Mucosa of stomach (tissue), 1 donor: Measurements from ENCODE around the gene LTBP3.

Source experiments
- H3K27me3 ChIP-seq: one replicate; pipeline ENCODE4 v1.7.0; 2013; ENCODE audit warnings: mild to moderate bottlenecking, low read length; ENCODE audit not compliant: control insufficient read depth, insufficient read depth
- H3K36me3 ChIP-seq: one replicate; pipeline ENCODE4 v1.7.0; 2013; ENCODE audit warnings: low read length; ENCODE audit not compliant: control insufficient read depth, insufficient read depth
- H3K4me1 ChIP-seq: one replicate; pipeline ENCODE4 v1.7.0; 2013; ENCODE audit warnings: mild to moderate bottlenecking, low read length; ENCODE audit not compliant: control insufficient read depth, insufficient read depth
- H3K4me3 ChIP-seq: one replicate; pipeline ENCODE4 v1.7.0; 2013; ENCODE audit warnings: low read length
- H3K9ac ChIP-seq: one replicate; pipeline ENCODE4 v1.7.0; 2013; ENCODE audit warnings: mild to moderate bottlenecking, low read length, moderate library complexity
- H3K9me3 ChIP-seq: one replicate; pipeline ENCODE4 v1.7.0; 2013; ENCODE audit warnings: mild to moderate bottlenecking, low read length, moderate library complexity; ENCODE audit not compliant: control insufficient read depth
- donor health status: Pancreatic carcinoma.

LTBP3 gene

GRCh38 chr11:65574811-65575567, 16.8 kb upstream of the LTBP3 start:
- no peaks in the 10 kb centered on the region for H3K9me3 ChIP-seq
- peak overlapping the region; percentile 37 for H3K4me3 ChIP-seq
- H3K36me3 ChIP-seq: peaks cover under 1% of the 10 kb centered on the region
- no peaks in the 10 kb centered on the region for H3K27me3 ChIP-seq
- H3K4me1 ChIP-seq: peaks cover 70% of the 10 kb centered on the region
- H3K9ac ChIP-seq: peak overlapping the region; percentile 50

GRCh38 chr11:65574109-65574810, 16.1 kb upstream of the LTBP3 start:
- peaks cover 74% of the 10 kb centered on the region for H3K4me1 ChIP-seq
- H3K4me3 ChIP-seq: peak overlapping the region; percentile 37
- H3K9ac ChIP-seq: peak overlapping the region; percentile 50
- H3K36me3 ChIP-seq: no peaks in the 10 kb centered on the region
- no peaks in the 10 kb centered on the region for H3K27me3 ChIP-seq
- no peaks in the 10 kb centered on the region for H3K9me3 ChIP-seq

DNA sequence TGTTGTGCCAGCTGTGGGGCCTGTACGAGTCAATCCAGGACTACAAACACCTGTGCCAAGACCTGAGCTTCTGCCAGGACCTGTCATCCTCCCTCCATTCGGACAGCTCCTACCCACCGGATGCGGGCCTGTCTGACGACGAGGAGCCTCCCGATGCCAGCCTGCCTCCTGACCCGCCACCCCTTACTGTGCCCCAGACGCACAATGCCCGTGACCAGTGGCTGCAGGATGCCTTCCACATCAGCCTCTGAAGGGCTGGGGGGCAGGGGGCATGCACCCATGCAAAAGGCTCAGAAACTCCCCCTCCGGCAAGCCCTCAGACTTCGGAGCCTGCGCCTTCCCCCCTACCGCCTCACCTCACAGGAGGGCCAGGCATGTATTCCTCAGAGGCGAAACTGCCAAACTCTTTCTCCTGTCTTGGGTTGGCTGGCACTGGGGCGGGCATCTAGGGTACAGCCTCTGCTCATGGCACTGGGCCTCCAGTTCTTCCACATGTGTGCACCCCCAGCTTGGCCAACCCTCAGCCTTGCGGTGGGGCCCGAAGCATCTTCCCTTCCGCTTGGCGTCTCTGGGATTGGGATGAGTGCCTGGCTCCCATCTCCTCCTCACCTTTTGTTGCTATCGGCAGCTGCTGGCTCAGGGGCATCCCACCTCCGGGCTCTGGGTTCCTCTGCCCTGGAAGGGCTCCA, 15.4 kb upstream of the LTBP3 start:
- H3K27me3 ChIP-seq: no peaks in the 10 kb centered on the region
- H3K36me3 ChIP-seq: no peaks in the 10 kb centered on the region
- H3K4me3 ChIP-seq: no peak overlapping the region
- H3K9ac ChIP-seq: peak overlapping the region; percentile 33
- H3K9me3 ChIP-seq: no peaks in the 10 kb centered on the region
- peaks cover 75% of the 10 kb centered on the region for H3K4me1 ChIP-seq

- no peaks in the 10 kb centered on the region for H3K9me3 ChIP-seq
- no peaks in the 10 kb centered on the region for H3K27me3 ChIP-seq
- peaks cover 69% of the 10 kb centered on the region for H3K4me1 ChIP-seq
- peak within 1 kb of the TSS; percentile 91 for H3K4me3 ChIP-seq
- H3K36me3 ChIP-seq: no peaks in the 10 kb centered on the region
- peak within 1 kb of the TSS; percentile 33 for H3K9ac ChIP-seq
Measured at GRCh38 chr11:65572356-65573051, 14.3 kb upstream of the LTBP3 start, which contains the start of gene FAM89B. Gene FAM89B, plus strand, starts transcription at chr11:65572538. Its CDS starts 132 bp downstream, at chr11:65572670.

- H3K4me1 ChIP-seq: peaks cover 63% of the 10 kb centered on the region
- H3K9me3 ChIP-seq: no peaks in the 10 kb centered on the region
- H3K27me3 ChIP-seq: no peaks in the 10 kb centered on the region
- H3K4me3 ChIP-seq: peak overlapping the region; percentile 91
- H3K9ac ChIP-seq: no peak overlapping the region
- no peaks in the 10 kb centered on the region for H3K36me3 ChIP-seq
Measured at GRCh38 chr11:65571940-65572339, 13.8 kb upstream of the LTBP3 start.

DNA sequence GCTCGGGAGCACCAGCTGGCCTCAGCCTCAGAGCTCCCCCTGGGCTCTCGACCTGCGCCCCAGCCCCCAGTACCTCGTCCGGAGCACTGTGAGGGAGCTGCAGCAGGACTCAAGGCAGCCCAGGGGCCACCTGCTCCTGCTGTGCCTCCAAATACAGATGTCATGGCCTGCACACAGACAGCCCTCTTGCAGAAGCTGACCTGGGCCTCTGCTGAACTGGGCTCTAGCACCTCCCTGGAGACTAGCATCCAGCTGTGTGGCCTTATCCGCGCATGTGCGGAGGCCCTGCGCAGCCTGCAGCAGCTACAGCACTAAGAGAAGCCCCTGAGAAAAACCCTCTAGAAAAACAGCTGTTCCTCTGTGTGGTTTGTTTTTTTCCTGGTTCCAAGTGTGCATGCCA, 13.3 kb upstream of the LTBP3 start:
- no peaks in the 10 kb centered on the region for H3K27me3 ChIP-seq
- no peaks in the 10 kb centered on the region for H3K36me3 ChIP-seq
- peaks cover 58% of the 10 kb centered on the region for H3K4me1 ChIP-seq
- no peak overlapping the region for H3K9ac ChIP-seq
- peak overlapping the region; percentile 91 for H3K4me3 ChIP-seq
- no peaks in the 10 kb centered on the region for H3K9me3 ChIP-seq

DNA sequence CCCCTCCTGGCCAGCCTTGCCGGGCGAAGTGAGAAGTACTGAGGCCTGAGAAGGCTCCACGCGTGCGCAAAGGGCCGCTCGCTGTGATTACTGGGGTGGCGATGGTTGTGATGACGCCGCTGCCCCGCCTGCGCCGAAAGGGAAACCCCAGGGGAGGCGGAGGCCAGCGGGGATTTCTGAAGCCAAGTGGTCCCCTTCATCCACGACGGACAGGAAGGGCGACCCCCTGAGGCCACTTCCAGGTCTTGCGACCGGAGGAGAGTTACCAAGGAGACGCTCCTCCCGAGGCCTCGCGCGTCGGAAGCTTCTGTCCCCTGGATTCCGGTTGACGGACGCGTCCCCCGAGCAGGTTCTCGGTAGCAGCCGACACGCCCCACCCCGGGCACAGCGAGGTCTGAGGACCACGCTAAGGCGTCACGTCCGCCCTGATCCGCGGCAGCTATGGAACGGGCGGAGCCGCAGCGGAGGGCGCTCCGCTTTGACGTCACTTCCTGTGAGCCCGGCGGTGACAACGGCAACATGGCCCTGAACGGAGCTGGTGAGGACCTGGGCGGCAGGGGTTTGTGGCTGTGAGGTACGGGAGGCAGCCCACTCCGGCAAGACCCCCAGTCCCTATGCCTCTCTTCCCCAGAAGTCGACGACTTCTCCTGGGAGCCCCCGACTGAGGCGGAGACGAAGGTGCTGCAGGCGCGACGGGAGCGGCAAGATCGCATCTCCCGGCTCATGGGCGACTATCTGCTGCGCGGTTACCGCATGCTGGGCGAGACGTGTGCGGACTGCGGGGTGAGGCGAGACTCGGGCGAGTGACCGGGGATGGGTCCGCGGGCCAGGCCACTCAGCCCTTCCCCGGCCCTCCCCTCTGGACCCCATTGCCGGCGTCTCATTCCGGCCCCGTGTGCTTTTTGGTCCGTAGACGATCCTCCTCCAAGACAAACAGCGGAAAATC, 12.1 kb upstream of the LTBP3 start, which contains the start of gene ZNRD2:
TSS of gene ZNRD2 (plus strand) at position 505 of the 946 bp plus-strand sequence. CDS start at position 520, 15 bp downstream.
- Histone ChIP-seq H3K4me3 (peak within 1 kb of the TSS; percentile 91), H3K4me1 (peaks cover 51% of the 10 kb centered on the region), H3K9ac (peak within 1 kb of the TSS; percentile 82)

DNA sequence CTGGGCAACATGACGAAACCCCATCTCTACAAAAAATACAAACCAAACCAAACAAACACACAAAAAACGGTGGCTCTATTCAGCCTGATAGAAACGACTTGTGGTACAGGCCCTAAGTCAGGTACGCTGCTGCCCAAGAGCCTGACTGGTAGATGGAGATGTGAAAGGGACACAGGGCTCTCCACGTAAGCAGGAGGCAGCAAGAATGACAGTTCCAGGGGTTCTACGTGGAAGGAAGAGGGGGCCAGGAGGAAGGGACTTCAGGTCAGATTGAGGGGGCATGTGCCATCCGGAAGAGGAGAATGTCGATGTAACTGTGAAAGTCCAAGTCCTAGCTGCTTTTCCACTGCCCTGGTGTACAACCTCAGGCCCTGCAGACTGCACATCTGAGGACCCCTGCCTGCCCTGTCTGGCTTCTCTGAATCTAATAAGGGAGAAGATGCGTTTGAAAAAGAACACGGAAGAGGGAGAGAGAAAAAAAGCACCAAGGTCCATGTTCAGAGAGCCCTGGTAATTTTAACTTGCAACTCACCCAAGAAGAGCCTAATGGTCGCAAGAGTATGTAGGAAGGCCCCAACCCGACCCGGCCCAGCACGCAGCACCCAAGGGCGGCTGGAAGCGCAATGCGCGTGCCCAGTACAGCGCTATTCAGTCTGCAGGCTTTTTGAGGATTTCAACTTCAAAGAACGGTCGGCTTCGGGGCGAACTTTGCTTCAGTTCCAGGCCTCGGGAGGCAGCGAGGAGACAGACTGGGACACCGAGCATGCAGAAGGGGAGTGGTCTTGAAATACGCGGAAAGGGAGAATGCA, 11.2 kb upstream of the LTBP3 start:
- peaks cover 45% of the 10 kb centered on the region for H3K4me1 ChIP-seq
- H3K36me3 ChIP-seq: no peaks in the 10 kb centered on the region
- H3K9me3 ChIP-seq: no peaks in the 10 kb centered on the region
- H3K9ac ChIP-seq: peak overlapping the region; percentile 82
- peak overlapping the region; percentile 91 for H3K4me3 ChIP-seq
- H3K27me3 ChIP-seq: no peaks in the 10 kb centered on the region

More for the DNA sequence above, 12.1 kb upstream of the LTBP3 start, which contains the start of gene ZNRD2:
- H3K27me3 ChIP-seq: no peaks in the 10 kb centered on the region
- no peaks in the 10 kb centered on the region for H3K36me3 ChIP-seq
- H3K9me3 ChIP-seq: no peaks in the 10 kb centered on the region

- H3K9ac ChIP-seq: no peak overlapping the region
- H3K9me3 ChIP-seq: no peaks in the 10 kb centered on the region
- H3K4me1 ChIP-seq: peaks cover 23% of the 10 kb centered on the region
- H3K4me3 ChIP-seq: no peak overlapping the region
- no peaks in the 10 kb centered on the region for H3K27me3 ChIP-seq
- H3K36me3 ChIP-seq: no peaks in the 10 kb centered on the region
Measured at GRCh38 chr11:65565624-65566453, 7.7 kb upstream of the LTBP3 start.
